C4-2B (cell line): ENCODE results near the gene CTSE.

Source experiments
- CTCF ChIP-seq: fragments of 450-650 bp; conservative IDR thresholded peaks from 2 replicates; pipeline ENCODE4 v1.5.1; 2017; ENCODE audit warnings: mild to moderate bottlenecking
- ZFX ChIP-seq: fragments of 450-650 bp; IDR thresholded peaks from 2 replicates; pipeline ENCODE4 v1.6.1; 2017

GRCh38 chr1:205971082-205971481 is 52.6 kb downstream of the CTSE start:
- TF ChIP-seq CTCF (no peak), ZFX (no peak)
